Karpas-422 (cell line): ENCODE data around the gene EPB41L2. TPM values are rescaled to one million over a fixed set of nuclear protein-coding genes. Genes with fewer than 3 reads are reported as not detected.

ENCODE experiments used
- DNase-seq: peaks from one replicate; pipeline ENCODE4 v3.0.0-alpha.2; 2015
- H2AFZ ChIP-seq: fragments of 200-600 bp; sonication (generic); 2 replicates; pipeline ENCODE4 v1.6.1; 2014; ENCODE audit warnings: antibody characterized with exemption, low read length, mixed read lengths
- H3K27ac ChIP-seq: fragments of 200-600 bp; sonication (generic); 2 replicates; pipeline ENCODE4 v1.5.1; 2014; ENCODE audit warnings: mild to moderate bottlenecking, low read length, moderate library complexity
- H3K27me3 ChIP-seq: fragments of 200-600 bp; sonication (generic); 2 replicates; pipeline ENCODE4 v1.6.1; 2014; ENCODE audit warnings: low read length, mixed read lengths
- H3K36me3 ChIP-seq: fragments of 200-600 bp; sonication (generic); 2 replicates; pipeline ENCODE4 v1.6.1; 2014; ENCODE audit warnings: low read length, mixed read lengths; ENCODE audit not compliant: insufficient read depth
- H3K4me1 ChIP-seq: fragments of 200-600 bp; sonication (generic); 2 replicates; pipeline ENCODE4 v1.6.1; 2014; ENCODE audit warnings: mild to moderate bottlenecking, low read length, mixed read lengths
- H3K4me2 ChIP-seq: fragments of 200-600 bp; sonication (generic); 2 replicates; pipeline ENCODE4 v1.6.1; 2014; ENCODE audit warnings: low read length, low read depth, mild to moderate bottlenecking; ENCODE audit not compliant: poor library complexity, severe bottlenecking
- H3K4me3 ChIP-seq: fragments of 200-600 bp; sonication (generic); 2 replicates; pipeline ENCODE4 v1.5.1; 2014; ENCODE audit warnings: mild to moderate bottlenecking, antibody characterized with exemption, low read length, mixed read lengths
- H3K79me2 ChIP-seq: fragments of 200-600 bp; sonication (generic); 2 replicates; pipeline ENCODE4 v1.6.1; 2014; ENCODE audit warnings: mild to moderate bottlenecking, low read length, mixed read lengths
- H3K9ac ChIP-seq: fragments of 200-600 bp; sonication (generic); 2 replicates; pipeline ENCODE4 v1.6.0; 2014; ENCODE audit warnings: low read length
- H3K9me2 ChIP-seq: fragments of 200-600 bp; sonication (generic), shearing (Covaris generic); replicated peaks from 2 replicates; pipeline ENCODE4 v1.6.0; 2014; ENCODE audit warnings: mild to moderate bottlenecking, low read length, moderate library complexity; ENCODE audit not compliant: insufficient read depth
- H3K9me3 ChIP-seq: fragments of 300-700, 200-600 bp; sonication (generic); 2 replicates; pipeline ENCODE4 v1.6.1; 2014; ENCODE audit warnings: low read length, mixed read lengths
- H4K20me1 ChIP-seq: fragments of 200-600 bp; sonication (generic); 2 replicates; pipeline ENCODE4 v1.6.1; 2014; ENCODE audit warnings: mild to moderate bottlenecking, antibody characterized with exemption, low read length, low read depth; ENCODE audit not compliant: insufficient read depth
- total RNA-seq: library from RNA; depleted of rRNA; stranded (reverse); fragments of >200 nt; shearing (Covaris generic); gene quantifications from 2 replicates; pipeline ENCODE4 v1.2.3, GENCODE V29; 2014; ENCODE audit warnings: low replicate concordance

Gene EPB41L2
- total RNA-seq, 1 experiment from 2014 or later = 1.7 TPM

DNA sequence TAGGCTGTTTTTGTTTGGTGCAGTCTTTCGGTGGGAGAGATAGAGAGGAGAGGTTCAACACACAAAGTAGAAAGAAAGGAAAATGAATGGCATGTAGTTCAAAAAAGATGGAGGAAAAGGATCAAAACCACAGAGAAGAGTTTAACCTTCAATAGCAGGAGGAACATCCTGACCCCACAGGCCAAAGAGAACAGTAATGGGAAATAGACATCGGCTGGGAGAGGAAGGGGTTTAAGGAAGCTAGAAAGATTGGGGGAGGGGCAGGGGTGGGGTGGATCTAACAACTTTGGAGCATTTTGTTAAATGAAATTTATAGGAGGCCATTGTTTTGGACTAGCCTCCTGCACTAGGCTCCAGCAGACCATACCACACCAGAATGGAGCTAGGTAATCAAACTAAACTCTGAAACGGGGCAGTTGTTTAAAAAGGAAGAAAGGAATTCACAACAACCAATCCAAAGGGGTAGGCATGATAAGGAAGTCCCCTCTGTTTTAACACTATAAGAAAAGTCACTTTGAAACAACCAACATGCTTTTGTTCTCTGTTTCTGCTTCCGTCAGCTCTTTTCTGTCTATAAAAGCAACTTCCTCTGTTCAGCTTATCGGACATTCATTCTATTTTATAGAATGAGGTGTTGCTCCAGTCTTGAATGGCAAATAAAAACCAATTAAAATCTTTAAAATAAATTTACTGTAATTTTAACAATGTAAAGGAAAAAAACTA is 82.6 kb downstream of the EPB41L2 start:
- no peak overlapping the region for H3K4me3 ChIP-seq
- no peak overlapping the region for H2AFZ ChIP-seq
- no peaks in the 10 kb centered on the region for H3K27me3 ChIP-seq
- H3K9me2 ChIP-seq = no peaks in the 10 kb centered on the region
- H3K36me3 ChIP-seq = no peaks in the 10 kb centered on the region
- H3K79me2 ChIP-seq = no peaks in the 10 kb centered on the region
- H3K9ac ChIP-seq = no peak overlapping the region
- no peak for DNase-seq
- no peaks in the 10 kb centered on the region for H4K20me1 ChIP-seq
- H3K4me1 ChIP-seq = no peaks in the 10 kb centered on the region
- no peak overlapping the region for H3K4me2 ChIP-seq
- H3K27ac ChIP-seq = no peak overlapping the region
- no peaks in the 10 kb centered on the region for H3K9me3 ChIP-seq

GRCh38 chr6:130978660-130979396 is 84.2 kb downstream of the EPB41L2 start:
- Histone ChIP-seq H3K4me2 (no peak overlapping the region), H3K27ac (no peak overlapping the region), H3K9ac (no peak overlapping the region), H3K36me3 (no peaks in the 10 kb centered on the region), H3K4me1 (no peaks in the 10 kb centered on the region), H3K9me3 (no peaks in the 10 kb centered on the region), H3K27me3 (no peaks in the 10 kb centered on the region), H3K9me2 (no peaks in the 10 kb centered on the region), H4K20me1 (no peaks in the 10 kb centered on the region), H3K79me2 (no peaks in the 10 kb centered on the region), H2AFZ (no peak overlapping the region), H3K4me3 (no peak overlapping the region)
- no peak for DNase-seq

DNA sequence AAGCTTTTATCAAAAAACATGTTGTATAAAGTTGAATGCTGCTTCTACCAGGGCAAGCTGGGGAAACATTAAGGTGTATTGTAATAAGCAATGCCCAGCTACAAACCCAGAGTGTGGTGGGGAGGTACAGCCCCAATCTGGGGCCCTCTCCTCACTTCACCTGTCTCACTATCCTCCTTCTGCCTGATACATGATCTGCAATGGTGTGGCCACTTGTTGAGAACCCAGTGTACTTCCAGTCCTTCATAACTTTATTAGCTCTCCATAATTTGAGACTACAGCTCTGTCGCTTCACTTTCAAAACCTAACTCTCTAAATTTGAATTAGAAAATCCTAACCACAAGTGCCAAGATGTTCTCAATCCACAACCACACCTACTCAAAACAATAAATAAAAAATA is 84.9 kb downstream of the EPB41L2 start:
- Histone ChIP-seq H3K4me3 (no peak overlapping the region), H3K4me1 (no peaks in the 10 kb centered on the region)
- no peak for DNase-seq

DNA sequence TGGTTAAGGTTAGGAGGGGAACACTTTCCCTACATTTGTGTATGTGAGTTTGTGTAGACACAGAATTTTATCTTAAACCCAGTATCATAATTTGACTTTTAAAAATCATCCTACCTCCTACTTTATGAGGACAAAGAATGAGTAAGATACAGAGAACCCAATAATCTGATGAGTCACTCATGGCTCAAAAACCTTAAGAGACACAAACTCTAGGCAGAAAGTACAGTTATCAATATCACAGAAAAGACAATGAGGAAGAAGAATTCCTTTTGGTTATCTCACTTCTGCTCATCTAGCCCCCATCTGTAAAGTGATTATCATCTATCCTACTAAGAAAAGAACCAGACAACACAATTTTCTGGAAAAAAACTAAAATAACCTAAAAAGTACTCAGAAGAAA is 87.7 kb downstream of the EPB41L2 start:
- no peak overlapping the region for H3K4me2 ChIP-seq
- no peaks in the 10 kb centered on the region for H3K9me2 ChIP-seq
- H3K9ac ChIP-seq = no peak overlapping the region
- no peak for DNase-seq
- H3K36me3 ChIP-seq = no peaks in the 10 kb centered on the region
- no peak overlapping the region for H3K27ac ChIP-seq
- H3K4me1 ChIP-seq = no peaks in the 10 kb centered on the region
- H3K4me3 ChIP-seq = no peak overlapping the region
- H3K79me2 ChIP-seq = no peaks in the 10 kb centered on the region
- H3K27me3 ChIP-seq = no peaks in the 10 kb centered on the region
- H2AFZ ChIP-seq = no peak overlapping the region
- H3K9me3 ChIP-seq = no peaks in the 10 kb centered on the region
- H4K20me1 ChIP-seq = no peaks in the 10 kb centered on the region

More for the DNA sequence above, 84.9 kb downstream of the EPB41L2 start:
- Histone ChIP-seq H3K27me3 (no peaks in the 10 kb centered on the region), H3K79me2 (no peaks in the 10 kb centered on the region), H3K36me3 (no peaks in the 10 kb centered on the region), H3K4me2 (no peak overlapping the region), H3K27ac (no peak overlapping the region), H2AFZ (no peak overlapping the region), H3K9ac (no peak overlapping the region), H3K9me3 (no peaks in the 10 kb centered on the region), H4K20me1 (no peaks in the 10 kb centered on the region), H3K9me2 (no peaks in the 10 kb centered on the region)

- H3K27me3 ChIP-seq = no peaks in the 10 kb centered on the region
- no peak overlapping the region for H3K4me2 ChIP-seq
- no peaks in the 10 kb centered on the region for H3K9me2 ChIP-seq
- no peaks in the 10 kb centered on the region for H3K9me3 ChIP-seq
- no peaks in the 10 kb centered on the region for H4K20me1 ChIP-seq
- no peak overlapping the region for H3K4me3 ChIP-seq
- no peak overlapping the region for H3K27ac ChIP-seq
- H3K79me2 ChIP-seq = no peaks in the 10 kb centered on the region
- no peak overlapping the region for H2AFZ ChIP-seq
- DNase-seq = no peak
- H3K9ac ChIP-seq = no peak overlapping the region
- no peaks in the 10 kb centered on the region for H3K36me3 ChIP-seq
- H3K4me1 ChIP-seq = no peaks in the 10 kb centered on the region
Observed at GRCh38 chr6:130973521-130974277, 89.3 kb downstream of the EPB41L2 start.

- DNase-seq = no peak
- Histone ChIP-seq H3K27me3 (no peaks in the 10 kb centered on the region), H4K20me1 (no peaks in the 10 kb centered on the region), H3K36me3 (no peaks in the 10 kb centered on the region), H2AFZ (no peak overlapping the region), H3K27ac (no peak overlapping the region), H3K9ac (no peak overlapping the region), H3K4me1 (no peaks in the 10 kb centered on the region), H3K9me2 (no peaks in the 10 kb centered on the region), H3K9me3 (no peaks in the 10 kb centered on the region), H3K79me2 (no peaks in the 10 kb centered on the region), H3K4me3 (no peak overlapping the region), H3K4me2 (no peak overlapping the region)
Observed at GRCh38 chr6:130971504-130971903, 91.5 kb downstream of the EPB41L2 start.

GRCh38 chr6:130970839-130971410 is 92.1 kb downstream of the EPB41L2 start:
- H3K4me1 ChIP-seq = no peaks in the 10 kb centered on the region
- no peaks in the 10 kb centered on the region for H3K27me3 ChIP-seq
- DNase-seq = no peak
- no peaks in the 10 kb centered on the region for H3K36me3 ChIP-seq
- no peak overlapping the region for H3K9ac ChIP-seq
- no peak overlapping the region for H3K27ac ChIP-seq
- H3K4me2 ChIP-seq = no peak overlapping the region
- no peak overlapping the region for H2AFZ ChIP-seq
- no peak overlapping the region for H3K4me3 ChIP-seq
- no peaks in the 10 kb centered on the region for H3K9me3 ChIP-seq
- H3K9me2 ChIP-seq = no peaks in the 10 kb centered on the region
- no peaks in the 10 kb centered on the region for H3K79me2 ChIP-seq
- no peaks in the 10 kb centered on the region for H4K20me1 ChIP-seq
